Measurements from ENCODE around the gene MYO7A. TPM values are rescaled to one million over a fixed set of nuclear protein-coding genes. Genes with fewer than 3 reads are reported as not detected.

Gene MYO7A
- total RNA-seq, 3 donors from 2014 or later, result 2.3 to 9.9 (median 6.7) TPM

DNA sequence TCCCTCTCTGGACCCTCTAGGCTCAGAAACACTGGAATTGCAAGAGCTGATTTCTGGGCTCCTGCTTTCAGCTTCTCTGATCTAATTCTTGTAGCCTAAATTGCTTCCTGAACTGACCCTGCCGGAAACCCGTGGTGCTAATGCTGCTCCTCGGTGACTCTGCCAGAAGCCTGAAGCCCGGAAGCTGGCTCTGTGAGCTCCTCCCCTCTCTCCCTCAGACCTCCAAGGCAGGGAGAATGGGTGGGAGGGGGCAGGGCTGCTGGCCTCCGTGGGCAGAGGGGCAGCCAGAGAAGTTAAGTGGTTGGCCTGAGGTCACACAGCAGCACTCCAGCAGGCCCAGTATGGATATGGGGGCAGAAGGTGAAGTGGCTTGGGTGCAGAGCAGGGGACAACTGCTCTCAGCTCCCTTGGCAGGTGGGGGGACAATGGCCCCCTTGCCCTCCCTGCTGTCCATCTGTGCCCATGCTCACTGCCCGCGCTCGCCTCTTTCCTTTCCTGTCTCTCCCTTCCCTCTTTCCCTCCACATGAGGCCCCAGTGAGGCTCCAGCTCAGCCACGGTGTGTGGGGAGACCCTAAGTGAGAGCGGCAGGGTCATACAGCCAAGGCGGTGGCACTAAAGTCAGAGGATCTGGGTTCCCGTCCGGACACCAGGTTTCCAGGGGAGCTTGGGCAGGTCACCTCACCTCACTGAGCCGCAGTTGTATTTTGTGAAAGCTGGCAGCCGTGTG lies 45.0 kb upstream of the MYO7A start:
- ATAC-seq, result peak; percentile 53
- peak; percentile 68 to 79 (median 73) for DNase-seq
- Histone ChIP-seq H3K4me3 (no peak overlapping the region), H3K9me3 (no peaks in the 10 kb centered on the region), H3K4me1 (ENCODE audit: low read depth) (peaks cover 73% of the 10 kb centered on the region), H3K36me3 (ENCODE audit: low read depth) (no peaks in the 10 kb centered on the region)
- intact Hi-C loops (cut with DNase I, micrococcal nuclease), result no loop called here
- TF ChIP-seq, protein P1, sequence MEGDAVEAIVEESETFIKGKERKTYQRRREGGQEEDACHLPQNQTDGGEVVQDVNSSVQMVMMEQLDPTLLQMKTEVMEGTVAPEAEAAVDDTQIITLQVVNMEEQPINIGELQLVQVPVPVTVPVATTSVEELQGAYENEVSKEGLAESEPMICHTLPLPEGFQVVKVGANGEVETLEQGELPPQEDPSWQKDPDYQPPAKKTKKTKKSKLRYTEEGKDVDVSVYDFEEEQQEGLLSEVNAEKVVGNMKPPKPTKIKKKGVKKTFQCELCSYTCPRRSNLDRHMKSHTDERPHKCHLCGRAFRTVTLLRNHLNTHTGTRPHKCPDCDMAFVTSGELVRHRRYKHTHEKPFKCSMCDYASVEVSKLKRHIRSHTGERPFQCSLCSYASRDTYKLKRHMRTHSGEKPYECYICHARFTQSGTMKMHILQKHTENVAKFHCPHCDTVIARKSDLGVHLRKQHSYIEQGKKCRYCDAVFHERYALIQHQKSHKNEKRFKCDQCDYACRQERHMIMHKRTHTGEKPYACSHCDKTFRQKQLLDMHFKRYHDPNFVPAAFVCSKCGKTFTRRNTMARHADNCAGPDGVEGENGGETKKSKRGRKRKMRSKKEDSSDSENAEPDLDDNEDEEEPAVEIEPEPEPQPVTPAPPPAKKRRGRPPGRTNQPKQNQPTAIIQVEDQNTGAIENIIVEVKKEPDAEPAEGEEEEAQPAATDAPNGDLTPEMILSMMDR (IDR thresholded peaks at IDR 0.05), result no peak

DNA sequence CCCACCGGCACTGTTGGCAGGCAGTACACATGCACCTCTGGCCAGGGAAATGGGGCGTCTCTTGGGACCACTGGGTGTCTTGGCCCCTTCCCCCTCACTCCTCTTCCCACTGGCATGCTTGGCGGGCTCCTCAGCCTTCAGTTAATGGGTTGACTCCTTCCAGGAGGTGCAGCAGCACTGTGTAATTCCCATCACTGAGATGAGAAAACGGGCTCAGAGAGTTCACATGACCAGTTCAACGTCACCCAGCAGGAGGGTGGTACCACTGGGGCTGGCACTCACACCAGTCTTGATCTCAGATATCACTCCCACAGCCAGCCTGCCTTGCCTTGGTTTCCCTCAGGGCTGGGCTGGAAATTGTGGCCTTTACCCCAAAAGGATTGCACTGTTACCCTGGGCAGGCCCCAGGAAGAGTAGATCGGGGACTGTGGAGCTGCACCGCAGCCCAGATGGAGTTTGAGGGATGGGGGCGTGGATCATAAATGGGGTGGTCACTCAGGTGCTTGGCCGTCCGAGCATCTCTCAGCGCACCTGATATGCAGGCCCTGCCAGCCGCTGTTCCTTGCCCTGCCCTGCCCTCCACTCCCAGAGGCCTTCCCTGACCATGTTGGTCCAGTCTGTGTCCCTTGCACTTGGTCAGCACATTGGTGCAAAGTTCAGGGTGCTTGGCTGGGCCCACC lies 44.3 kb upstream of the MYO7A start:
- H3K36me3 ChIP-seq (ENCODE audit: low read depth), result no peaks in the 10 kb centered on the region
- peaks cover 80% of the 10 kb centered on the region for H3K4me1 ChIP-seq (ENCODE audit: low read depth)
- DNase-seq (peak in 2 of 3 donors; percentile 31 to 32), ATAC-seq (no peak)
- intact Hi-C loops (cut with DNase I, micrococcal nuclease), result no loop called here
- H3K9me3 ChIP-seq, result no peaks in the 10 kb centered on the region
- TF ChIP-seq, protein P1 (IDR thresholded peaks at IDR 0.05), result no peak
- H3K4me3 ChIP-seq, result no peak overlapping the region

DNA sequence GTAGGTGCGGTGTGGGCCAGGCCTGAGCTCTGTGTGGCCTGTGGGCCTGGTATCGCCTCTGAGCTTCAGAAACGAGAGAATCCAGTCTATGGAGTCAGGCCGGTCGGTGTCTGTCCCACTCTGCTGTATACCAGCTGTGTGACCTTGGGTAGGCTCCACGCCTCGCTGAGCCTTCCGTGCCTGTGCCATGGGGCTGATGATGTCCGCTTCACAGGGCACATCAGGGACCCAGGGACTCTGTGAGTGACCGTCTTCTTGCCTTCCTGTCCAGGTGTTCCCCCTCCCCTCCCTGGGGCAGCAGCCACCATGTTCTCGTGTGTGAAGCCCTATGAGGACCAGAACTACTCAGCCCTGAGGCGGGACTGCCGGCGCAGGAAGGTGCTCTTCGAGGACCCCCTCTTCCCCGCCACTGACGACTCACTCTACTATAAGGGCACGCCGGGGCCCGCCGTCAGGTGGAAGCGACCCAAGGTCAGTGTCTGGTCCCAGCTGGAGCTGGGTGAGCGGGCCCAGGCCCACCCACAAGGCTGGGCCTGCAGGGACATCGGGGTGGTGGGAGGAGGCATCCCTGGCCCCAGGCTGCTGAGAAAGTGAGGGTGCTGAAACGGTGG lies 43.4 kb upstream of the MYO7A start:
- DNase-seq, result peak in 2 of 3 donors; percentile 41 to 52
- TF ChIP-seq, protein P1 (IDR thresholded peaks at IDR 0.05), result no peak
- intact Hi-C loops (cut with DNase I, micrococcal nuclease), result no loop called here
- Histone ChIP-seq H3K9me3 (no peaks in the 10 kb centered on the region), H3K4me3 (no peak overlapping the region), H3K36me3 (ENCODE audit: low read depth) (no peaks in the 10 kb centered on the region), H3K4me1 (ENCODE audit: low read depth) (peaks cover 90% of the 10 kb centered on the region)
- no peak for ATAC-seq

DNA sequence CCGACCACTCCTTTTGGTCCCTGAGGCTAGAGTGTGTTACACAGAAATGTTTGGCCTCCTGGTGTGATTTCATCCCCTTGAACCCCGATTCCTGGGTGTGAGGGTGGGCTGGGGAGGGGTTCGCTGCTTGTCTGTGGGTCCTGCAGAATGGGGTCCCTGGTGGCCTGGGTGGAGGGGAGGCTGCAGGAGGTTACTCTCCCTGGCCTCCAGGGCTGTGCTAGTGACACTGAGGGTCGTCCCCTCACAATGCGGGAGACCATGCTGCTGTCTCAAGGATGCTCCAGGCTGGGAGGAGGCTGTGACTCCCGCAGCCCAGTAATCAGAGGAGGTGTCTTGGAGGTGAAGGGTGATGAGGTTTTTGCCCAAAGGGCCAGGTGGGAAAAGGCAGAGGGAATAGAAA lies 42.4 kb upstream of the MYO7A start:
- DNase-seq (peak in 2 of 3 donors; percentile 22 to 29), ATAC-seq (no peak)
- TF ChIP-seq, protein P1 (IDR thresholded peaks at IDR 0.05), result no peak
- no peaks in the 10 kb centered on the region for H3K9me3 ChIP-seq
- no peaks in the 10 kb centered on the region for H3K36me3 ChIP-seq (ENCODE audit: low read depth)
- no peak overlapping the region for H3K4me3 ChIP-seq
- intact Hi-C loops (cut with DNase I, micrococcal nuclease), result no loop called here
- peaks cover 93% of the 10 kb centered on the region for H3K4me1 ChIP-seq (ENCODE audit: low read depth)

DNA sequence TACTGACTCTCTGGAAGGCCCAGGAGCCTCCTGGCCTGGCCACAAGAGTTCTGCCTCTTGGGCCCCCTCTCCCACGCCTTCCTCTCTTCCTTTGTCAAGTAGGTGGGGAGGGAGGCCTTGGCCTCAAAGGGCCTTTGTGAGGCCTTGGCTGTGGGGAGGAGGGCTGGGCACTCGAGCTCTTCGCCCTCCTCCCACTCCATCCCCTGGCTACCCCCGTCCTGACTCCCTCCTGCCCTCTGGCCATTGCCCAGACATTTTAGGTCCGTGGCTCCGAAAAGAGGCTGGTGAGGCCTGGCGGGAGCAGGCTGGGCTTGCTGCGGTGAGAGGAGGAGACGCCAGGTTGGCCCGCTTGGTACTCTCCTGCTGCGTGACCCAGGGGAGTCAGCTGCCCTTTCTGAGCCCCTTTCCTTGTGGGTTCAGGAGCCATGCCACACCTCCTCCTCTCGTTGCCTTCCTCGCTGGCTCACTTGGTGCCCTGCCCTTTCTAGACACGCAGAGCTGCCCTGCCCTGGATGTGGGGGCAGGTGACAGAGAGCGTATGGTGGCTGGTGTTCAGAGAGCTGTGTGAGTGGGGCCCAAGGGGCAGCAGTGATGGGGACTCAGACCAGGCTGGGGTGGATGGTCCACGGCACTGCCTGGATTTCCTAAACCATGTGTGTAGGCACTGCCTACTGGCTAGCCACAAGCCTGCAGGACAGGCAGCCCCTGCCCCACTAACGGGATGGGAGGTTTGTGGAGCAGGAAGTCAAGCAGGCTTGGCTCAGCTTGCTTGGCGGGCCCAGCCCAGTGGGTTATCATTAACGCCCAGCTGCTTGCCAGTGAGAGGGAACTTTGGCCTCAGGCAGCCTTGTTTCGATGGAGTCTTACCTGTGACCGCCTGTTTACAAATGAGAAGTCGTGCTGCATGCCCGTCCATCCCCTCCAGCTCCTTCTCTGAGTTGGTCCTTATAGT lies 41.2 kb upstream of the MYO7A start:
- DNase-seq (peak; percentile 88 to 91 (median 90)), ATAC-seq (peak; percentile 79)

More for the DNA sequence above, 41.2 kb upstream of the MYO7A start:
- TF ChIP-seq, protein P1 (IDR thresholded peaks at IDR 0.05), result no peak
- Histone ChIP-seq H3K9me3 (no peaks in the 10 kb centered on the region), H3K36me3 (ENCODE audit: low read depth) (no peaks in the 10 kb centered on the region), H3K4me3 (no peak overlapping the region), H3K4me1 (ENCODE audit: low read depth) (peaks cover 93% of the 10 kb centered on the region)
- intact Hi-C loops (cut with DNase I, micrococcal nuclease), result no loop called here
